ENCODE measurements around the gene CARS1. TPM values are rescaled to one million over a fixed set of nuclear protein-coding genes. Genes with fewer than 3 reads are reported as not detected.

The CARS1 gene
- total RNA-seq (ENCODE audit: unreplicated experiment): 47.6 TPM
- long read RNA-seq, transcript CARS-201 (22 exons, 2,491 nt): minor isoform, 6 of 38 reads
- long read RNA-seq, transcript CARS-203 (22 exons, 2,685 nt): major isoform, 11 of 38 reads
- long read RNA-seq, partial matches to known transcripts: 9 of 38 reads
- long read RNA-seq, other reads (novel, unspliced or antisense): 11 of 38 reads

DNA sequence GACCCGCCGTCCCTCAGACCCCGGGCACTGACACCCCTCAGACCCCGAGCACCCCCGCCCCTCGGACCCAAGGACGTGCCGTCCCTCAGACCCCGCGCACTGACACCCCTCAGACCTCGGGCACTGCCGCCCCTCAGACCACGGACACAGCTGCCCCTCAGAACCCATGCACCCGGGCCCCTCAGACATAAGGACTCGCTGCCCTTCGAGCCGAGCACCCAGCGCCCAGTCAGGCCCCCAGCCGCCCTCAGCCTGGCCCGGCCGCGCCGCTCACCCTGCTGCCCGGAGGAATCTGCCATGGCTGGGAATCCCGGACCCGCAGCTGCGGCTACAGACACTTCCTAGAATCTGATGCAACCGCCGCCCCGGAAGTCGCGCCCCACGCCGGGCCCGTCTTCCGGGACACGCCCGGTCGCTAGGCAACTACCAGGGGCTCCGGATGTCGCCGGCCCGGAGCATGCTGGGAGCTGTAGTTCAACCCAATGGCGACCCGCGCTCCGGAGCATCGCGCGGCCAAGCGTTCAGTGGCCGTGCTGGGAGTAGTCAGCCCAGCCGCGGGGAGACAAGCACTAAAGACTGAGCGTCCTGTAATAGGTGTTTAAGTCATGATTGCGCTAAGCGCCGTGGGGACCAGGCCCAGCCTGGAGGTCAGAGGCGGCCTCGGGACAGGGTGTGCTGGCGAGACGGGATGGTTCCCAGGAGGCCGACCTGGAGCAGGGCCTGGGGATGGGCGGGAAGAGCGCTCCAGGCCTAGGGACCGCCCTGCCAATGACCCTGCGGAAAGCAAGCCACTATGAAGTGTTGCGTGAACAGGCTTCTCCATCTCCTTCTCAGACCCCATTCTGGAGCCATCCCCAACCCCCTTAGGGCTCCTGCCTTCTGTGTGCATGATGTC lies at the start of gene CARS1:
CARS1 (minus strand) TSS at position 355 of the 895 bp plus-strand sequence; CDS start at position 299, 56 bp downstream.
- no peaks in the 10 kb centered on the region for H3K9me3 Mint-ChIP-seq (ENCODE audit: unreplicated experiment)
- H3K4me1 Mint-ChIP-seq (ENCODE audit: unreplicated experiment): no peaks in the 10 kb centered on the region
- peaks cover 5% of the 10 kb centered on the region for H3K36me3 Mint-ChIP-seq (ENCODE audit: low read depth, unreplicated experiment)
- peak; percentile 90 for DNase-seq (ENCODE audit: low spot score)
- H3K27ac Mint-ChIP-seq (ENCODE audit: unreplicated experiment): peak within 1 kb of the TSS; percentile 80
- peak within 1 kb of the TSS; percentile 94 for H3K4me3 Mint-ChIP-seq (ENCODE audit: unreplicated experiment)
- H3K27me3 Mint-ChIP-seq (ENCODE audit: unreplicated experiment): peaks cover 9% of the 10 kb centered on the region
- TF ChIP-seq, protein P1, sequence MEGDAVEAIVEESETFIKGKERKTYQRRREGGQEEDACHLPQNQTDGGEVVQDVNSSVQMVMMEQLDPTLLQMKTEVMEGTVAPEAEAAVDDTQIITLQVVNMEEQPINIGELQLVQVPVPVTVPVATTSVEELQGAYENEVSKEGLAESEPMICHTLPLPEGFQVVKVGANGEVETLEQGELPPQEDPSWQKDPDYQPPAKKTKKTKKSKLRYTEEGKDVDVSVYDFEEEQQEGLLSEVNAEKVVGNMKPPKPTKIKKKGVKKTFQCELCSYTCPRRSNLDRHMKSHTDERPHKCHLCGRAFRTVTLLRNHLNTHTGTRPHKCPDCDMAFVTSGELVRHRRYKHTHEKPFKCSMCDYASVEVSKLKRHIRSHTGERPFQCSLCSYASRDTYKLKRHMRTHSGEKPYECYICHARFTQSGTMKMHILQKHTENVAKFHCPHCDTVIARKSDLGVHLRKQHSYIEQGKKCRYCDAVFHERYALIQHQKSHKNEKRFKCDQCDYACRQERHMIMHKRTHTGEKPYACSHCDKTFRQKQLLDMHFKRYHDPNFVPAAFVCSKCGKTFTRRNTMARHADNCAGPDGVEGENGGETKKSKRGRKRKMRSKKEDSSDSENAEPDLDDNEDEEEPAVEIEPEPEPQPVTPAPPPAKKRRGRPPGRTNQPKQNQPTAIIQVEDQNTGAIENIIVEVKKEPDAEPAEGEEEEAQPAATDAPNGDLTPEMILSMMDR (IDR thresholded peaks at IDR 0.05; ENCODE audit: unreplicated experiment): no peak

- peak overlapping the region; percentile 23 for H3K4me3 Mint-ChIP-seq (ENCODE audit: unreplicated experiment)
- TF ChIP-seq, protein P1 (IDR thresholded peaks at IDR 0.05; ENCODE audit: unreplicated experiment): no peak
- H3K4me1 Mint-ChIP-seq (ENCODE audit: unreplicated experiment): no peaks in the 10 kb centered on the region
- H3K36me3 Mint-ChIP-seq (ENCODE audit: low read depth, unreplicated experiment): peaks cover 20% of the 10 kb centered on the region
- peaks cover 11% of the 10 kb centered on the region for H3K27me3 Mint-ChIP-seq (ENCODE audit: unreplicated experiment)
- DNase-seq (ENCODE audit: low spot score): no peak
- H3K9me3 Mint-ChIP-seq (ENCODE audit: unreplicated experiment): no peaks in the 10 kb centered on the region
- H3K27ac Mint-ChIP-seq (ENCODE audit: unreplicated experiment): no peak overlapping the region
Measured at GRCh38 chr11:3105791-3106735, 48.8 kb upstream of the CARS1 start.

DNA sequence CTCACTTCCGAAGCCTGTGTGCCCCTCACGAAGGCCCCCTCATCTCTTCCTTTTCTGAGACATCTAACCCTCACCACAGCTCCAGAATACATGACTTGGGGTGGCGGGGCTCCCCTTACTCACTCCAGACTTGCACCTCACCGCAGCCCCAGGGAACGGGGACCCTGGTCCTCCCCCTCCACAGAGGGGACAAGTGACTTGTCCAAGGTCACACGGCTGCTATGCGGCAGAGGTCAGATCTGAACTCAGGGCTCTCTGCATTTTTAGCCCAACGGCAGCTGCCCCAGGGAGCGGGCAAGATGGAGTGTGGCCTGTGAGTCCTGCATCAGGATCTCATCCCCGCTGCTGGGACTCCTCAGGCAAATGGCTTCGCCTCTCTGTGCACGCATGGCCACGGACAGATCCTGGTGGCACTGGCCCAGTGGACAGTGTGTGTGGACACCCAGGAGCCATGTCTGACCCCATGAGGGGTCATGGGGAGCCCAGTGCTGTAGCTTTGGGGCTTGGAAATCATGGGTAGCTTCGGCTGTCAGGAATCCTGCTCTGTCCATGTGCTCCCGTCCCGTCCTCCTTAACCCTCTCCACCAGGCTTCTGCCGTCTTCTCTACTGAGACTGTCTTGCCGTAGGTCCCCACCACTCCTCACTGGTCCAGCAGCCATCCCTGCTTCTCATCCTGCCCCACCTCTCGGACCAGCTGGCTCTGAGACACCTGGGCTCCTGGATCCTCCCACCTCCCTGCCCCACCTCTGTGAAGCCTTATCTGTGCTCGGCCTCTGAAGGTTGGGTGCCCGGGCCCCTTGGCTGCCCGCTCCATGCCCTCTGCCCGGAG lies 48.0 kb upstream of the CARS1 start:
- no peaks in the 10 kb centered on the region for H3K4me1 Mint-ChIP-seq (ENCODE audit: unreplicated experiment)
- DNase-seq (ENCODE audit: low spot score): no peak
- H3K27me3 Mint-ChIP-seq (ENCODE audit: unreplicated experiment): peaks cover 11% of the 10 kb centered on the region
- peaks cover 13% of the 10 kb centered on the region for H3K36me3 Mint-ChIP-seq (ENCODE audit: low read depth, unreplicated experiment)
- H3K27ac Mint-ChIP-seq (ENCODE audit: unreplicated experiment): no peak overlapping the region
- H3K4me3 Mint-ChIP-seq (ENCODE audit: unreplicated experiment): no peak overlapping the region
- TF ChIP-seq, protein P1 (IDR thresholded peaks at IDR 0.05; ENCODE audit: unreplicated experiment): no peak
- no peaks in the 10 kb centered on the region for H3K9me3 Mint-ChIP-seq (ENCODE audit: unreplicated experiment)

- Mint-ChIP-seq H3K27me3 (ENCODE audit: unreplicated experiment) (peaks cover 11% of the 10 kb centered on the region), H3K9me3 (ENCODE audit: unreplicated experiment) (no peaks in the 10 kb centered on the region), H3K36me3 (ENCODE audit: low read depth, unreplicated experiment) (peaks cover 15% of the 10 kb centered on the region), H3K27ac (ENCODE audit: unreplicated experiment) (no peak overlapping the region), H3K4me3 (ENCODE audit: unreplicated experiment) (no peak overlapping the region), H3K4me1 (ENCODE audit: unreplicated experiment) (peaks cover 5% of the 10 kb centered on the region)
- no peak for DNase-seq (ENCODE audit: low spot score)
- TF ChIP-seq, protein P1 (IDR thresholded peaks at IDR 0.05; ENCODE audit: unreplicated experiment): no peak
Measured at GRCh38 chr11:3104051-3104714, 47.0 kb upstream of the CARS1 start.
